NCI-H510A treated with DMSO at 0.1 percent for 48 hours (cell line): ENCODE results near the gene SIN3A.
A peak's percentile ranks its signal among the peaks of the same experiment; 100 is the strongest.

Experiments
- DNase-seq: peaks from one replicate; lab custom pipeline; 2025; lab: John Stamatoyannopoulos, UW

Gene SIN3A

DNA sequence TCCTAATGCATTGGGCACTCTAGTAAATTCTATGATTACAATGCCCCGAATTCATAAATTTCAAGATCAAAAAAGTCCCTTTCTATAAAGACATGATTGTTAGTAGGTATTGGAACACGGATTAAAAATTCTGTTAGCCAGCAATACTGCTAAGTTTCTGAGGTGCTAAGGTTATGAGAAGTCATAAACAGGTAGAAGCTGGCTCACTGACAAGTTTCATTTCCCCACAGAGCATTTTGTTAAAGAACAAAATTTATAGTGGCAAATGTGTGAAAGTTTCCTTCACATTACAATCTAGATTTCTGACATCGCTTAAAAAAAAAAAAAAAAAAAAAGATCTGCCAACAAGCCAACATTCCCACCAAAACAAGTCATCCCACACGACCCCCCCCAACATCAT is 70.7 kb downstream of the SIN3A start:
- DNase-seq = no peak

DNA sequence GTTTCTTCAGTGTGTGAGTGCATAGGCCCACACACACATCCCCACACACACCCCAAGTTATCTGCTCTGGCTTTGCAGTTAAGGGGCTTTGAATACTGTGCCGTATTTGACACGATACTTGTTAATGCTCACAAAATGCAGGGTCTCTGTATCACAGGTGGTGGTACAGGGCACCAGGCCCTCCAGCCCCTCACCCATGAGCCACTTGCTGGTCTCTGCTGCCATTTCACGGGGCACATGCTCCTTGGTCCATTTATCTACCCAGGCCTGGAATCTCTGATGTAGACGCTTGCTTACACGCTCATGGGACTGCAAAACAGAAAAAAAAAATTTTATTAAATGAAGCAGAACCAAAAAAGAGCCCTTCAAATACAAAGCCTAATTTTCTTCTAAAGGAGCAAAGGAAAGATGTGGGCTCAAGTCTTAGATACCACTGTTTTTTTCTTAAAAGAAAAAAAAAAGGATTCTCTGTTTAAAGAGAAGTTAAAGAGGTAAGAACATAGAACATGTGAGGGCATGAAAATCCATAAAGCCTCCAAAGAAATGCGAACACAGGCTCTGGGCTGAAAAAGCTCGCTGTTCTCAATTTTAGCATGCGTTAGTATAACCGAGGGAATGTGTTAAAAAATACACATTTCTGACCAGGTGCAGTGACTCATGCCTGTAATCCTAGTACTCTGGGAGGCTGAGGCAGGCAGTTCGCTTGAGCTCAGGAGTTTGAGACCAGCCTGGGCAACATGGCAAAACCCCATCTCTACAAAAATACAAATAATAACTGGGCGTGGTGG is 79.4 kb downstream of the SIN3A start:
- DNase-seq = no peak

DNA sequence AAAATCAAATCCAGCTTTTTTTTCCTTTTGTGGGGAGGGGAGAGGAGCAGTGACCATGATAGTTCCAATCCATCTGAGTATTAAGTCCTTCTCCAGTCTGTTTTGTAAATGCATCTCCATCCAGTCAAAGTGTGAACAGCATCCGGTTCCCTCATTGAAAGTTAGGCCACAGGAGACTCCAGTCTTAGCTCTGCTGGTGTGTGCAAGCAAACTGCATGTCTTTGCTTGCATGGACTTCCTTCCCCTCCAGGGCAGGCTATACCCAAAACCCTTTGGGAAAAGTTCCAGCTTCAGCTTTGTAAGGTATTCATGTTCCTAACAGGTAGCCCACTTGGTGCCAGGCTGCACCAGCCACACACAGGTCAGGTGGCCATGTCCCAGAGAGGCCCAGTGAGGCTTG is 80.0 kb downstream of the SIN3A start:
- no peak for DNase-seq

- no peak for DNase-seq
These were observed 81.5 kb downstream of the SIN3A start for GRCh38 chr15:75369897-75370581.

GRCh38 chr15:75368689-75369239 is 82.7 kb downstream of the SIN3A start:
- DNase-seq = no peak

DNA sequence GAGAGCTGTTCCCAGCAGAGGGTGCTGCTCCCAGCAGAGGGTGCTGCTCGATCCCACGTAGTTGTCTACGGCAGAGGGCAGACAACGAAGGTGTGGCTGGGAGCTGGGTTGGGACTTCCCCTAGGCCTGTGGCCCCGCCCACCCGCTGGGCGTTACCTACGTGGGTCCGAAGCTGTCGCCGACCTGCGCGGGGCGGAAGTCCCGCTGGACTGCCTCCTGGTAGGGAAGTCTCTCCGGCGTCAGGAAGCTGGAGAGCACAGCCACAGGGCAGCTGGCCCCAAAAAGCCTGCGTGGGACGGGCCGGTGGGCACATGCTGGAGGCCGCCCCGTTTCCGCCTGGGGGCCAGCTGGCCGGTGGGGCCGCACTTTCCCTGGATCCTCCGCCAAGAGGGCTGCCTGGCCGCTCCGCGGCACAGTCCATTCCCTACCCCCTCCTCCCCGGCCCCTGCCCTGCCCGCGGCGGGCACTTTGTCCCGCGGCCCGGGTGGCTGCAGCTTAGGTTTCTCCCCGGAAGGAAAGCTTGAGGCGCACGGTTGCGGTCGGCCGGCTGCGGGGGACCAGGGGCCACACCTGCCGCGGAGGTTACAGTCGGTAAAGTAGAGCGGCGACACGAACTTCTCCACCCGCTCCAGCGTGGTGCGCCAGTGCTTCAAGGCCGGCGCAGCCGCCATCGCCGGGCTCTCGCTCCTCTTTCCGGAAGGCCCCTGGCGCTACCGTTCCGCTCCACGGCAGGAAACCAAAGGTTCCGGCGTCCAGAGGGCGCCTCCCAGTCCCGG is 83.4 kb downstream of the SIN3A start, which contains the start of gene MAN2C1:
TSS of gene MAN2C1 (minus strand) at position 695 of the 776 bp plus-strand sequence. CDS start at position 671, 24 bp downstream.
- peak; percentile 94 for DNase-seq

- no peak for DNase-seq
These were observed 84.0 kb downstream of the SIN3A start for GRCh38 chr15:75367406-75367912.

DNA sequence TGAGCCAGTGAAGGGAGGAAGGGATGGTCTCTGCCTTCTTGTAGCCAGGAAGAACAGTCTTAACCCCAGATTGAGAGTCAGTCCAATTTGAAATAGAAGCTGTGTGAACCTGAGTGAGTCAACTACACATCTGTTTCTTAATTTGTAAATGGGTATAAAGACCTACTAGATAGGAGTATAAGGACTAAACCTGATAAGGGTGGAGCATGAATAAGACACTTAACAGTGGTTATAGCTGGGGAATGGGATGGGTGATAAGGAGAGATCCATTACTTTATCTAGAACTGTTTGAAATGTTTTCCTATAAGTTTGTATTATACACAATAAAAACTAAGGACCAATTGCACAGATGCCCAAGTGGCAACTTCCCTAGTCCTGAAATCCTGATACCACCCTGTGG is 84.5 kb downstream of the SIN3A start:
- DNase-seq = no peak

DNA sequence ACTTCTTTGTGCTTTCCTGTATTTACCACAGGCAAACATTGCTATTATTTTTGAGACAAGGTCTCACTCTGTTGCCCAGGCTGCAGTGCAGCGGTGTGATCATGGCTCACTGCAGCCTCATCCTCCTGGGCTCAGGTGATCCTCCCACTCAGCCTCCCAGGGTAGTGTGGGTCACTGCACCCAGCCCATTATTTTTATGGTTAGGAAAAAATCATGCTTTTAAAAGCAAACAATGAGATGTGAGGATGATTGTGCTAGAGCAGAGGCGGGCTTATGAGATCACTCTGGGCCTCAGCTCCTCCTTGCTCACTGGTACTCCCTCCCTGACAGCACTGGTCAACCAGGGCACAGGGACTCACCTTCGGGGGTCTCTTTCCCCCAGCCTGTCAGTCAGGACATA is 85.3 kb downstream of the SIN3A start:
- no peak for DNase-seq

- no peak for DNase-seq
These were observed 86.6 kb downstream of the SIN3A start for GRCh38 chr15:75364881-75365280.

DNA sequence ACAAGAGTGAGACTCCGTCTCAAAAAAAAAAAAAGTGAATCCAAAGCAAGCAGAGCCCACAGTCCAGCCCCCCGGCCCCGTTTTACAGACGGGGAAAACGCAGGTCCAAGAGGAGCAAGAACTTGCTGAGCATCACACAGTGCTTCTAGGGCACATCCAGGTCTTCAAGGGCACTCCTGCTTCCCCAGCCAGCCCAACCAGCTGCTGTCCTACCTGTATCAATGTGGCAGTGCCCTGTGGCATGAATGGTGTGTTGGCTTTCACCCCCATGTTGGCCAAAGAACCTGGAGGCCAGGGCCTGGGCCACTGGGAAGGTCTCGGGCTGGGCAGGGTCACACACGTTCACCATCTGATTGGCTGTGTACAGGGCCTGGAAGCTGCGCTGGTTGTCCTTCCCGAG is 87.7 kb downstream of the SIN3A start:
- DNase-seq = no peak

GRCh38 chr15:75362642-75363249 is 88.7 kb downstream of the SIN3A start:
- DNase-seq = no peak

DNA sequence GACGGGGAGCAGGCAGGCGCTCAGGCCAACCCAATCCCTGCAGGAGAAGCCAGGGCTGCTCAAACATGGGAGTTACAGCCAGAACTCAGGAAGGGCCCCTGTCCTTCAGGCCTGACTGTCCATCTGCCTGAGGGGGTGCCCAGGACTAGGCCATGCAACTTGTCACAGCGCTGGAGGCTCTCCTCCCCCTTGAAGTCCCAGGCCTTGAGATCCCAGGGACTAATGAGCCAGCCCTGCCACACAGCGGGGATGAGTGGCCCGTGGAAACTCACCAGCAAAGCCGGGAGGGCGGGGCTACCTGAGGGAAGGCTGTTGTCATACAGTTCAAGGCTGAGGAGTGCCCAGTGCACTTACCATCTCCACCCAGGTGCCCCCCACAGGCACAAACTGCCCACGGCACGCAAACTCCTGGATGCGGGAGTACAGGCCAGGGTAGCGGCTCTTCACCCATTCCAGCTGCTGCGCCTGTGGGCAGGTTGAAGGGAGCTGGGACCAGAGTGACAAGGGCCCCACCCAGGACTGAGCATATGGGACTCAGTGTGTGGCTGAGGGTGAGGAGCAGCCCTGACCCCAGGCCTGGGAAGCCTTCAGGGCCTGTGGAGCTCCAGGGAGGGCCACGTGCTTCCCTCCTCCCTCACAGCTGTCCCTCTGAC is 89.4 kb downstream of the SIN3A start:
- DNase-seq = no peak

- no peak for DNase-seq
These were observed 90.0 kb downstream of the SIN3A start for GRCh38 chr15:75361361-75361988.

GRCh38 chr15:75360856-75361255 is 90.6 kb downstream of the SIN3A start:
- no peak for DNase-seq

GRCh38 chr15:75360391-75360790 is 91.1 kb downstream of the SIN3A start:
- DNase-seq = no peak

GRCh38 chr15:75359537-75360250 is 91.8 kb downstream of the SIN3A start:
- DNase-seq = no peak

- DNase-seq = no peak
These were observed 92.5 kb downstream of the SIN3A start for GRCh38 chr15:75358771-75359536.

- no peak for DNase-seq
These were observed 93.4 kb downstream of the SIN3A start for GRCh38 chr15:75357976-75358673.
